Subcutaneous abdominal adipose tissue (tissue), 5 donors: Measurements from ENCODE around the gene ZNF160.
"Not testable (repeated sequence)": the region's sequence is repeated elsewhere in the genome, so short reads cannot be mapped to it uniquely, and the experiment has no call there.

Experiments
- H3K27ac ChIP-seq: one replicate; pipeline ENCODE4 v1.7.0; 2013; ENCODE audit warnings: low read depth, mild to moderate bottlenecking, inconsistent platforms, low read length, moderate library complexity
- H3K27me3 ChIP-seq, 5 donors: one replicate each; pipeline ENCODE4 v1.7.0; 2013; ENCODE audit warnings: low read length in 5 of 5, inconsistent platforms in 1 of 5; ENCODE audit not compliant: control insufficient read depth in 5 of 5, insufficient read depth in 4 of 5
- H3K36me3 ChIP-seq, 5 donors: one replicate each; pipeline ENCODE4 v1.7.0; 2013; ENCODE audit warnings: low read length in 5 of 5; ENCODE audit not compliant: control insufficient read depth in 5 of 5, insufficient read depth in 5 of 5
- H3K4me1 ChIP-seq, 5 donors: one replicate each; pipeline ENCODE4 v1.7.0; 2013; ENCODE audit warnings: low read length in 5 of 5, mild to moderate bottlenecking in 3 of 5, moderate library complexity in 1 of 5; ENCODE audit not compliant: control insufficient read depth in 5 of 5, insufficient read depth in 5 of 5
- H3K4me3 ChIP-seq, 5 donors: one replicate each; pipeline ENCODE4 v1.7.0; 2013; ENCODE audit warnings: low read length in 5 of 5, low read depth in 1 of 5
- H3K9ac ChIP-seq, 5 donors: one replicate each; pipeline ENCODE4 v1.7.0; 2013; ENCODE audit warnings: low read length in 5 of 5, mild to moderate bottlenecking in 4 of 5, moderate library complexity in 3 of 5
- H3K9me3 ChIP-seq, 5 donors: one replicate each; pipeline ENCODE4 v1.7.0; 2013; ENCODE audit warnings: low read length in 5 of 5; ENCODE audit not compliant: control insufficient read depth in 5 of 5
- donor health status: healthy.
- donor health status: healthy.
- donor health status: healthy.
- donor health status: healthy.
- donor health status: healthy.

Gene ZNF160

DNA sequence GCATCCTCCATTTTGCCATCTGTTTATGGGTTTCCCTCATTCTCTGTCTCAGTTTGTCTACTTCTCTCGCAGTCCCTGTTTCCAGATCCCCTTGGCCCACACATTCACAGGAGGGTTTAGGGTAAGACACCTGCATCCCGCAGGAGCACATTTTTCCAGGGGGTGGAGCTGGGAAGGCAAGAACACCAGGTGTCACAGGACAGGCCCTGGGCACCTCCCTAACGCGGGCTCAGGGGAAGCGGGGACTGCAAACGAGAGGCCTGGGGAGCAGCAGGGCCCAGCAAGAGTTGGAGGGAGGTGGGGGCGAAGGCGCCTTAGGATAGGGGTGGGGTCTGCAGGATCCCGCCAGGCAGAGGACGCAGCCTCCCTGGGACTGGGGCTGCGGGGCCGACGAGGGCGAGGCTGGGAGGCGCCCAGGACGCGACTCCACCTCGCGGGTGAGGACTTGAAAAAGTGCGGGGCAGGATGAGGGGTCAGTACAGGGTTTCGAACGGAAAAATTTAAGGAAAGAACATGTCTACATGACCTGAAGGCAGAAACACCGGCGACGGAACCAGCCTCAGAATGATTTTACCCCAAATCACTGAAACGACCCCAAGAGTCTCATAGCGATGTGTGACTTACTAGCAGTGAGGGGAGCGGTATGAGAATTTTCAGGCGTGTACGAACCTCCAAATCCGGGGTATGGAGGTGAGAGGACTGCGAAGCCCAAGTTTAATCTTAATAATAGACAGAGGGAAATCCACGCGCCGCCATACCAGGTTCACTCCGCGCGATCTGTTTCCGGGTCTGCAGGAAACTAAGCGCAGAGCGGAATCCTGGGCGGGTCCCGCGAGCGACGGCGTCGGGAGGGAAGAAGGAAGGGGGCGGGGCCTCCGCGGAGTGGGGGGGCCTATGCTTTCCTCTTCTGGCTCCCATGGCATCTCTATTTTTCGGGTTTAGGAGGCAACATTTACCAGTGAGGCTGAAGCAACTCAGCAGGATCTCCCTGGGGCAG, 65.8 kb downstream of the ZNF160 start:
- Histone ChIP-seq H3K4me1 (peaks cover 0 to 5% (median 3%) of the 10 kb centered on the region in 5 donors), H3K4me3 (peak overlapping the region; percentile 42 to 62 (median 55)), H3K9me3 (peaks cover 6 to 33% (median 19%) of the 10 kb centered on the region in 5 donors), H3K9ac (no peak overlapping the region), H3K27ac (no peak overlapping the region), H3K27me3 (peaks cover 0 to 7% (median 4%) of the 10 kb centered on the region in 5 donors), H3K36me3 (no peaks in the 10 kb centered on the region)

DNA sequence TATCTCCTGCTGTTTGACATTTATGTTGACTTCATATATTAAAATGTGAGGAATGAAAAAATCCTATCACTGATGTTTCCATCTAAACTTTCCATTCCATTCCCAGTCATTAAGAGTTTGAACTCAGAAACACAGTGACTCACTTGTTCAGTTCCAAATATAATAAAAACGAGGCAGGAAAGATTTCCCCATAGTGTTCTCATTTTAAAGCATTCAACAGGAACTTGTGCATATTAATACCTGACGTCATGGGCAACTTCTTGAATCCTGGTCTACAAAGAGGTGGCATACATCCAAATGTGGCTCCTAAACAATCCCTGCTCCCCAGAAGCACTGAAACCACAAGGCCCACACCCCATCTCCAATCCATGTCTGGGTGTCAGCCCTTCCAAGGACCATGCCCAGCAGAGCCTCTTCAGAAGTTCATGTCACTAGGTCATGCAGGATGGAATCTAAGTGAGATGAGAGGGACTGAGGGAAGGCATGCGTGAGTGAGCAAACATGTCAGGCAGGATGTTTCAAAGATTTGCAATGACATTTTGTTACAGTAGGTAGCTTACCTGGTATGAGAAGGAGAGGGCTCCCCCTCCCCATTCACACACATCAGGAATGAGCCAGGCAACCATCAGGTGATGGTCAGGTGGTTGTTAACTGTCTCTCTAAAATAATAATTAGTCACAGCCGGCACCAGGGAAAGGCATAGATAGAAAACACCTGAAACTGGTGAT, 68.1 kb downstream of the ZNF160 start:
- H3K27me3 ChIP-seq, result peaks cover 0 to 7% (median 4%) of the 10 kb centered on the region in 5 donors
- H3K4me3 ChIP-seq, result no peak overlapping the region
- H3K9ac ChIP-seq, result no peak overlapping the region
- peaks cover 6 to 32% (median 20%) of the 10 kb centered on the region in 5 donors for H3K9me3 ChIP-seq
- peaks cover 0 to 5% (median 3%) of the 10 kb centered on the region in 5 donors for H3K4me1 ChIP-seq
- H3K36me3 ChIP-seq, result no peaks in the 10 kb centered on the region
- no peak overlapping the region for H3K27ac ChIP-seq

DNA sequence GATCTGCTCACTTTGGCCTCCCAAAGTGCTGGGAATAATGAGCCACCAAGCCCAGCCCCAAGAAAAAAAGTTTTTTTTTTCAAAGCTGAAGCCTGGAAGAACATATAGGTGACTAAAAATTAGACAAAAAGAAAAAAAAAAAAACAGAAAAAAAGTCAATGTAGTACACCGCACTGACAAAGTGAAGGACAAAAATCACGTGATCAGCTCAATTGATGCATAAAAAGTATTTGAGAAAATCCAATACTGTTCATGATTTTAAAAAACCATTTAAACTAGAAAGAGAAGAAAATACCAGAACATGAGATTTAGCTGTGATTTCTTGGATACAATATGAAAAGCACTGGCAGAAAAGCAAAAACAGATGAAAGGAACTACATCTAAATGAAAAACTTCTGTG, 69.2 kb downstream of the ZNF160 start:
- no peak overlapping the region for H3K4me3 ChIP-seq
- H3K27ac ChIP-seq, result no peak overlapping the region
- H3K9ac ChIP-seq, result no peak overlapping the region
- peaks cover 0 to 5% (median 3%) of the 10 kb centered on the region in 5 donors for H3K4me1 ChIP-seq
- H3K27me3 ChIP-seq, result peaks cover 0 to 7% (median 4%) of the 10 kb centered on the region in 5 donors
- no peaks in the 10 kb centered on the region for H3K36me3 ChIP-seq
- peaks cover 4 to 31% (median 20%) of the 10 kb centered on the region in 5 donors for H3K9me3 ChIP-seq

DNA sequence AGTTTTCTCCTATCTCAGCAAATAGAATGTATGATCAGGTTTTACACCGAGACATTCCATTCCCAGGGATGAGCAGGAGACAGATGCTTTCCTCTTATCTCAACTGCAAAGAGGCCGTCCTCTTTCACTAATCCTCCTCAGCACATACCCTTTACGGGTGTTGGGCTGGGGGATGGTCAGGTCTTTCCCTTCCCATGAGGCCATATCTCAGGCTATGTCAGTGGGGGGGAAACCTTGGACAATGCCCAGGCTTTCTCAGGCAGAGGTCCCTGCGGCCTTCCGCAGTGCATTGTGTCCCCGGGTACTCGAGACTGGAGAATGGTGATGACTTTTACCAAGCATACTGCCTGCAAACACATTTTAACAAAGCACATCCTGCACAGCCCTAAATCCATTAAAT, 74.9 kb downstream of the ZNF160 start:
- H3K9me3 ChIP-seq, H3K27me3 ChIP-seq, H3K9ac ChIP-seq, H3K4me3 ChIP-seq, H3K36me3 ChIP-seq, H3K4me1 ChIP-seq, H3K27ac ChIP-seq: not testable (repeated sequence)

DNA sequence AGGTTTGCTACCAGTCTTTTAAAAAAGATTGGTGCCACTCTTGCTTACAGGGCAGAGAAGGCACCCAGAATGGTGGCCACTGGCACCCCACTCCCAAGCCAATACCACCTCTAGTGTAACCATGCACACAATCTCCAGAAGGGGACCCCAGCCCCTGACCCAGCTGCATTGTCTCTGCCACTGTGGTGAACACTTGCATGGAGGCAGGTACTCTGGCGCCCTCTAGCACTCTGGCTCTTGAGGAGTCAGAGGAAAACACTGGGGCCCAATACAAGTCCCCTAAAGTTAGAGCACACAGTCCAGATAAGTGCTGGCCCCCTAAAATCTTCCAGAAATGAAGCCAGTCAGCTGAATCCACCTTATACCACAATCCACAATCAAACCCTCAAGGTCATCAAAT, 83.5 kb downstream of the ZNF160 start:
- H3K27me3 ChIP-seq, result no peaks in the 10 kb centered on the region
- no peak overlapping the region for H3K4me3 ChIP-seq
- no peaks in the 10 kb centered on the region for H3K4me1 ChIP-seq
- H3K36me3 ChIP-seq, result no peaks in the 10 kb centered on the region
- H3K9me3 ChIP-seq, result peaks cover 0 to 18% (median 10%) of the 10 kb centered on the region in 5 donors
- H3K9ac ChIP-seq, result no peak overlapping the region
- no peak overlapping the region for H3K27ac ChIP-seq
